Measurements from ENCODE around the gene LRRC8E.

Gene LRRC8E

GRCh38 chr19:7864690-7865074 lies 23.6 kb upstream of the LRRC8E start:
- no peak overlapping the region for H3K4me3 ChIP-seq (ENCODE audit: low read length, poor library complexity, severe bottlenecking)
- no peaks in the 10 kb centered on the region for H3K9me2 ChIP-seq (replicated peaks; ENCODE audit: low read depth, low read length)
- no peak overlapping the region for H3K4me2 ChIP-seq (ENCODE audit: low read depth, low read length, poor library complexity, severe bottlenecking)
- H3K9ac ChIP-seq (ENCODE audit: low read depth, low read length, poor library complexity, severe bottlenecking): no peak overlapping the region
- H4K20me1 ChIP-seq (ENCODE audit: insufficient read depth, low read length, poor library complexity, severe bottlenecking): no peaks in the 10 kb centered on the region
- H3K27me3 ChIP-seq (ENCODE audit: insufficient read depth, low read length, poor library complexity, severe bottlenecking): no peaks in the 10 kb centered on the region
- H3K4me1 ChIP-seq (ENCODE audit: insufficient read depth, low read length, poor library complexity, severe bottlenecking): no peaks in the 10 kb centered on the region
- no peak for TF ChIP-seq CTCF (conservative IDR thresholded peaks at IDR 0.05; ENCODE audit: low read length)
- no peak for TF ChIP-seq EZH2phosphoT487 (IDR thresholded peaks at IDR 0.05; ENCODE audit: borderline replicate concordance)
- H3F3A ChIP-seq (ENCODE audit: low read depth): no peaks in the 10 kb centered on the region
- no peak overlapping the region for H2AFZ ChIP-seq (ENCODE audit: low read length)
- H3K36me3 ChIP-seq (ENCODE audit: insufficient read depth, low read length): no peaks in the 10 kb centered on the region
- no peaks in the 10 kb centered on the region for H3K9me3 ChIP-seq (ENCODE audit: insufficient read depth, low read depth, low read length)
- no peaks in the 10 kb centered on the region for H3K79me2 ChIP-seq (ENCODE audit: insufficient read depth, low read length)

GRCh38 chr19:7865262-7865911 lies 22.9 kb upstream of the LRRC8E start:
- H3K4me1 ChIP-seq (ENCODE audit: insufficient read depth, low read length, poor library complexity, severe bottlenecking): no peaks in the 10 kb centered on the region
- H4K20me1 ChIP-seq (ENCODE audit: insufficient read depth, low read length, poor library complexity, severe bottlenecking): no peaks in the 10 kb centered on the region
- H3K79me2 ChIP-seq (ENCODE audit: insufficient read depth, low read length): no peaks in the 10 kb centered on the region
- TF ChIP-seq EZH2phosphoT487 (IDR thresholded peaks at IDR 0.05; ENCODE audit: borderline replicate concordance) (no peak), CTCF (conservative IDR thresholded peaks at IDR 0.05; ENCODE audit: low read length) (no peak)
- H3K9ac ChIP-seq (ENCODE audit: low read depth, low read length, poor library complexity, severe bottlenecking): no peak overlapping the region
- no peaks in the 10 kb centered on the region for H3K9me2 ChIP-seq (replicated peaks; ENCODE audit: low read depth, low read length)
- H3K27me3 ChIP-seq (ENCODE audit: insufficient read depth, low read length, poor library complexity, severe bottlenecking): no peaks in the 10 kb centered on the region
- no peak overlapping the region for H2AFZ ChIP-seq (ENCODE audit: low read length)
- H3K4me2 ChIP-seq (ENCODE audit: low read depth, low read length, poor library complexity, severe bottlenecking): no peak overlapping the region
- H3F3A ChIP-seq (ENCODE audit: low read depth): no peaks in the 10 kb centered on the region
- H3K36me3 ChIP-seq (ENCODE audit: insufficient read depth, low read length): no peaks in the 10 kb centered on the region
- H3K9me3 ChIP-seq (ENCODE audit: insufficient read depth, low read depth, low read length): no peaks in the 10 kb centered on the region
- no peak overlapping the region for H3K4me3 ChIP-seq (ENCODE audit: low read length, poor library complexity, severe bottlenecking)

- Histone ChIP-seq H4K20me1 (ENCODE audit: insufficient read depth, low read length, poor library complexity, severe bottlenecking) (no peaks in the 10 kb centered on the region), H3K36me3 (ENCODE audit: insufficient read depth, low read length) (no peaks in the 10 kb centered on the region), H3K79me2 (ENCODE audit: insufficient read depth, low read length) (no peaks in the 10 kb centered on the region), H2AFZ (ENCODE audit: low read length) (no peak overlapping the region), H3K4me1 (ENCODE audit: insufficient read depth, low read length, poor library complexity, severe bottlenecking) (peaks cover 7% of the 10 kb centered on the region), H3K27me3 (ENCODE audit: insufficient read depth, low read length, poor library complexity, severe bottlenecking) (no peaks in the 10 kb centered on the region), H3K9ac (ENCODE audit: low read depth, low read length, poor library complexity, severe bottlenecking) (no peak overlapping the region), H3K9me3 (ENCODE audit: insufficient read depth, low read depth, low read length) (no peaks in the 10 kb centered on the region), H3K4me3 (ENCODE audit: low read length, poor library complexity, severe bottlenecking) (no peak overlapping the region), H3K9me2 (replicated peaks; ENCODE audit: low read depth, low read length) (no peaks in the 10 kb centered on the region), H3F3A (ENCODE audit: low read depth) (peaks cover 1% of the 10 kb centered on the region; the same call in 1 of the 2 replicates), H3K4me2 (ENCODE audit: low read depth, low read length, poor library complexity, severe bottlenecking) (no peak overlapping the region)
- TF ChIP-seq EZH2phosphoT487 (IDR thresholded peaks at IDR 0.05; ENCODE audit: borderline replicate concordance) (no peak), CTCF (conservative IDR thresholded peaks at IDR 0.05; ENCODE audit: low read length) (no peak)
Measured at GRCh38 chr19:7866399-7867091, 21.8 kb upstream of the LRRC8E start.
